Ishikawa (cell line): ENCODE measurements around the gene FPR2.

ENCODE experiments used
- CEBPB ChIP-seq: IDR thresholded peaks from 2 replicates; pipeline ENCODE4 v1.6.1; 2012
- CREB1 ChIP-seq: IDR thresholded peaks from 2 replicates; pipeline ENCODE4 v1.6.1; 2012; ENCODE audit warnings: low read depth
- EGR1 ChIP-seq: IDR thresholded peaks from 2 replicates; pipeline ENCODE4 v1.6.1; 2012
- EP300 ChIP-seq: IDR thresholded peaks from 2 replicates; pipeline ENCODE4 v1.6.1; 2012; ENCODE audit warnings: borderline replicate concordance
- FOXM1 ChIP-seq: IDR thresholded peaks from 2 replicates; pipeline ENCODE4 v1.6.1; 2012; ENCODE audit warnings: low read depth, borderline replicate concordance
- NFIC ChIP-seq: IDR thresholded peaks from 2 replicates; pipeline ENCODE4 v1.6.1; 2012
- RAD21 ChIP-seq: IDR thresholded peaks from 2 replicates; pipeline ENCODE4 v1.6.1; 2012; ENCODE audit warnings: low read depth
- TAF1 ChIP-seq: IDR thresholded peaks from 2 replicates; pipeline ENCODE4 v1.6.1; 2012; ENCODE audit warnings: low read depth, mild to moderate bottlenecking
- TCF12 ChIP-seq: IDR thresholded peaks from 2 replicates; pipeline ENCODE4 v1.6.1; 2012; ENCODE audit warnings: low read depth
- TEAD4 ChIP-seq: IDR thresholded peaks from 2 replicates; pipeline ENCODE4 v1.6.1; 2012
- YY1 ChIP-seq: IDR thresholded peaks from 2 replicates; pipeline ENCODE4 v1.6.1; 2012; ENCODE audit warnings: low read depth
- ZBTB7A ChIP-seq: IDR thresholded peaks from 2 replicates; pipeline ENCODE4 v1.6.1; 2012; ENCODE audit warnings: low read depth
- TF ChIP-seq, protein P1 (sequence below): IDR thresholded peaks from 2 replicates; pipeline ENCODE4 v1.6.1; 2012
- TF ChIP-seq, protein P2 (sequence below): IDR thresholded peaks from 2 replicates; pipeline ENCODE4 v1.6.1; 2012; ENCODE audit warnings: low read depth, mild to moderate bottlenecking
- TF ChIP-seq, protein P3 (sequence below): IDR thresholded peaks from 2 replicates; pipeline ENCODE4 v1.6.1; 2012

Gene FPR2

DNA sequence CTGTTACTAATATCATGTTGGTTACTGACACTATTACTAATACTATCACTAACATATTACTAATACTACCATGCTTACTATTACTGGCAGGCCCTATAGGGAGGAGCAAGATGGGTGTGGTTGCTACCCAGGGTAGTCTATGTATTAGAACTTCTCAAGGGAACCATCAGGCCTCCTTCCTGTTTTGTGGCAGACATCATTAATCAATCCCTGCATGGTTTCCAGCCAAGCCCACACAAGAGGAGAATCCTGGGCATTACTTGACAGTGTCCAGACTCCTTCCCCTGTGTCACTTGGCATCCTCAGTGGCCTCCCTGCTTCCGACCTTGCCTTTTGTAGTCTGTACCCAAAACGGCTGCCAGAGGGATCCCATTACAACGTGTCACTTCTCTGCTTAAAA lies 46.1 kb upstream of the FPR2 start:
- no peak for TF ChIP-seq TCF12
- TF ChIP-seq, protein P1, sequence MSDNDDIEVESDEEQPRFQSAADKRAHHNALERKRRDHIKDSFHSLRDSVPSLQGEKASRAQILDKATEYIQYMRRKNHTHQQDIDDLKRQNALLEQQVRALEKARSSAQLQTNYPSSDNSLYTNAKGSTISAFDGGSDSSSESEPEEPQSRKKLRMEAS: no peak
- TF ChIP-seq, protein P2, sequence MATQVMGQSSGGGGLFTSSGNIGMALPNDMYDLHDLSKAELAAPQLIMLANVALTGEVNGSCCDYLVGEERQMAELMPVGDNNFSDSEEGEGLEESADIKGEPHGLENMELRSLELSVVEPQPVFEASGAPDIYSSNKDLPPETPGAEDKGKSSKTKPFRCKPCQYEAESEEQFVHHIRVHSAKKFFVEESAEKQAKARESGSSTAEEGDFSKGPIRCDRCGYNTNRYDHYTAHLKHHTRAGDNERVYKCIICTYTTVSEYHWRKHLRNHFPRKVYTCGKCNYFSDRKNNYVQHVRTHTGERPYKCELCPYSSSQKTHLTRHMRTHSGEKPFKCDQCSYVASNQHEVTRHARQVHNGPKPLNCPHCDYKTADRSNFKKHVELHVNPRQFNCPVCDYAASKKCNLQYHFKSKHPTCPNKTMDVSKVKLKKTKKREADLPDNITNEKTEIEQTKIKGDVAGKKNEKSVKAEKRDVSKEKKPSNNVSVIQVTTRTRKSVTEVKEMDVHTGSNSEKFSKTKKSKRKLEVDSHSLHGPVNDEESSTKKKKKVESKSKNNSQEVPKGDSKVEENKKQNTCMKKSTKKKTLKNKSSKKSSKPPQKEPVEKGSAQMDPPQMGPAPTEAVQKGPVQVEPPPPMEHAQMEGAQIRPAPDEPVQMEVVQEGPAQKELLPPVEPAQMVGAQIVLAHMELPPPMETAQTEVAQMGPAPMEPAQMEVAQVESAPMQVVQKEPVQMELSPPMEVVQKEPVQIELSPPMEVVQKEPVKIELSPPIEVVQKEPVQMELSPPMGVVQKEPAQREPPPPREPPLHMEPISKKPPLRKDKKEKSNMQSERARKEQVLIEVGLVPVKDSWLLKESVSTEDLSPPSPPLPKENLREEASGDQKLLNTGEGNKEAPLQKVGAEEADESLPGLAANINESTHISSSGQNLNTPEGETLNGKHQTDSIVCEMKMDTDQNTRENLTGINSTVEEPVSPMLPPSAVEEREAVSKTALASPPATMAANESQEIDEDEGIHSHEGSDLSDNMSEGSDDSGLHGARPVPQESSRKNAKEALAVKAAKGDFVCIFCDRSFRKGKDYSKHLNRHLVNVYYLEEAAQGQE: no peak
- TF ChIP-seq CEBPB: no peak
- TF ChIP-seq, protein P3, sequence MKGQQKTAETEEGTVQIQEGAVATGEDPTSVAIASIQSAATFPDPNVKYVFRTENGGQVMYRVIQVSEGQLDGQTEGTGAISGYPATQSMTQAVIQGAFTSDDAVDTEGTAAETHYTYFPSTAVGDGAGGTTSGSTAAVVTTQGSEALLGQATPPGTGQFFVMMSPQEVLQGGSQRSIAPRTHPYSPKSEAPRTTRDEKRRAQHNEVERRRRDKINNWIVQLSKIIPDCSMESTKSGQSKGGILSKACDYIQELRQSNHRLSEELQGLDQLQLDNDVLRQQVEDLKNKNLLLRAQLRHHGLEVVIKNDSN: no peak
- no peak for TF ChIP-seq RAD21

DNA sequence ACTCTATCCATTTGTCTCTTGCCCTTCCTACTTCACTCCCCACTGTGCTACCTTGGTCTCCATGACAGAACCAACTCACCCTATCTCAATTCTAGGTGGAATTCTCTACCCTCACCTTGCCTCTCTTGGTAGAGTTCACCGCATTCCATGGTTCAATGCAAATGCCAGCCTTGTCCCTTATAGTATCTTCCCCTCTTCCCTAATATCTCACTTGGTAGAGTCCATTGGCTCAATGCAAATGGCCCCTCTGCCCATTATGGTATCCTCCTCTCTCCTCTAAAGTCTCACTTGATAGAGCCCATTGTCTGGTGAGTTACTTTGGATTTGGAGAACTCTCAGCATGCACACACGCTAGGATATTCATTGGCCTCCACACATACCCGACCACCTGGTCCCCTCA lies 45.1 kb upstream of the FPR2 start:
- TF ChIP-seq, protein P2: no peak
- TF ChIP-seq EP300 (no peak), YY1 (no peak), CEBPB (no peak), FOXM1 (no peak), TCF12 (no peak), CREB1 (no peak)
- TF ChIP-seq, protein P1: no peak

DNA sequence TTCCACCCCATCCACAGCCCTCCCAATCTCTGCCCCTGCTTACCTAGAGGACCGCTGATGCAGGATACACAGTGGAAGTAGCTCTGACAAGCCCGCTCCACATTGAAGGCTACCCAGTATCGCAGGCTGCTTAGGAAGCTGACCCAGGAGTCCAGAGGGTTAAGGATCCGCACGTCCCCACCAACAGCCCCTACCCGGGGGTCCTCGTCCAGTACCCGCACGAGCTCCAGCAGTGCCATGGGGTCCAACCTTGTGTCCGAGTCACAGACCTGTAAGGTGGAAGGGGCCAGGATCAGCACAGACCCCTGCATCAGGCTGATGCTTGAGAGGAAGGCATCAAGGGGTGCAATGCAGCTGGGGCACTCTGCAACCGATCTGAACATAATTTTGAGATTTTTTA lies 44.1 kb upstream of the FPR2 start:
- TF ChIP-seq YY1 (no peak), NFIC (no peak), TEAD4 (no peak), TCF12 (no peak), EP300 (no peak), TAF1 (no peak), RAD21 (no peak), CREB1 (no peak), ZBTB7A (no peak), FOXM1 (no peak), CEBPB (no peak), EGR1 (no peak)
- TF ChIP-seq, protein P3: no peak
- TF ChIP-seq, protein P1: no peak
- TF ChIP-seq, protein P2: no peak

DNA sequence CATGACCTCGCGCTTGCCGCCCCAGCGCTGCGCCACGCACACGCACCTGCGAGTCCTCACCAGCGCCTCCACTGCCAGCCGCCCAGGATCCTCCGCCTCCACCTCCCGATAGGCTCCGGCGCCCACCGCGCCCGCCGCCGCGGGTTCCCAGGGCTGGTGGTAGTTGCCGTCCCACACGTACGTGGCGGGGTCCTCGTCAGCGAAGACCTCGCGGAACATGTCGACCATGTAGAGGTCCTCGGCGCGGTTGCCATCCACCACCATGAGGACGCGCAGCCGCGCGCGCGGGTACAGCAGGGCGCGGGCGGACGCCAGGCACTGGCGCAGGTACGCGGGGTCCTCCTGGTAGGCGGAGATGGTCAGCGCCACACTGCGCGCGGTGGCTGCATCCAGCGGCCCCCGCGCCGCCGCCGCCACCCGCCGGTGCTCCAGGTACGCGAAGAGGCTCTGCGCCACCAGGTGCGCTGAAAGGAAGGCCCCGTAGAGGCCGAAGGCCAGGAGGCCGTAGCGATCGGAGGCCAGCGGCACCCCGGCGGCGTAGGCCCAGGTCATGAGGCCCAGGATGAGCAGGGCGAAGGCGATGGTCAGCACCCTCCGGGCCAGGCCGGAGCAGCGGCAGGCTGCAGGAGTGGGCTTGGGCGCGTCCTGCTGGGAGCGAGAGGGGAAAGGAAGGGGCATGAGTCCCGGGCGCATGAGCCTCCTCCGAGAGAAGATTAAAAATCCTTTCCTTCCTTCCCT lies 41.6 kb upstream of the FPR2 start:
- TF ChIP-seq ZBTB7A (no peak), YY1 (no peak), FOXM1 (no peak), TCF12 (no peak), EP300 (no peak), CEBPB (no peak), CREB1 (no peak), RAD21 (no peak), TEAD4 (no peak), NFIC (no peak), TAF1 (no peak), EGR1 (no peak)
- TF ChIP-seq, protein P1: no peak
- TF ChIP-seq, protein P3: no peak
- TF ChIP-seq, protein P2: no peak
